GM13977 (cell line): Measurements from ENCODE around the gene ATP11A.

ENCODE experiments used
- DNase-seq: peaks from one replicate; pipeline ENCODE4 v3.0.0; 2012; ENCODE audit warnings: low spot score
- CTCF ChIP-seq: IDR thresholded peaks from 2 replicates; pipeline ENCODE4 v1.5.1; 2012; ENCODE audit warnings: mild to moderate bottlenecking, control low read depth; ENCODE audit not compliant: insufficient read depth; ENCODE audit errors: extremely low read depth, missing control alignments
- in situ Hi-C: fragments of 300-500 bp; cut with MboI; formaldehyde crosslinking; loops from one replicate; pipeline ENCODE4 v1.12.0; 2022; ENCODE audit warnings: low sequenced_read_pairs, low pct_unique_long_range_greater_than_20kb, mixed read lengths, inconsistent platforms; ENCODE audit not compliant: unreplicated experiment

The ATP11A gene

GRCh38 chr13:112759053-112759452, 69.2 kb downstream of the ATP11A start:
- no peak for TF ChIP-seq CTCF
- in situ Hi-C loops, result no loop called here
- no peak for DNase-seq

- TF ChIP-seq CTCF, result no peak
- in situ Hi-C loops, result no loop called here
- DNase-seq, result no peak
Observed at GRCh38 chr13:112759827-112760226, 70.0 kb downstream of the ATP11A start.

GRCh38 chr13:112760435-112760834, 70.6 kb downstream of the ATP11A start:
- in situ Hi-C loops, result no loop called here
- DNase-seq, result no peak
- TF ChIP-seq CTCF, result no peak

GRCh38 chr13:112760931-112761330, 71.1 kb downstream of the ATP11A start:
- no peak for DNase-seq
- in situ Hi-C loops, result no loop called here
- no peak for TF ChIP-seq CTCF

- no peak for DNase-seq
- in situ Hi-C loops, result no loop called here
- no peak for TF ChIP-seq CTCF
Observed at GRCh38 chr13:112761701-112762689, 72.2 kb downstream of the ATP11A start.

GRCh38 chr13:112762690-112763080, 72.8 kb downstream of the ATP11A start:
- no peak for TF ChIP-seq CTCF
- no peak for DNase-seq
- in situ Hi-C loops, result no loop called here

GRCh38 chr13:112764028-112764427, 74.2 kb downstream of the ATP11A start:
- no peak for DNase-seq
- in situ Hi-C loops, result no loop called here
- no peak for TF ChIP-seq CTCF
